SK-N-MC (cell line): Measurements from ENCODE around the gene PPP1R37.

ENCODE experiments used
- DNase-seq: peaks from one replicate; pipeline ENCODE4 v3.0.0-alpha.2; 2011; ENCODE audit warnings: low read depth, low spot score
- H3K27ac ChIP-seq: fragments of 200-600 bp; sonication (generic); 2 replicates; pipeline ENCODE4 v1.5.1; 2016; ENCODE audit warnings: mixed run types
- H3K36me3 ChIP-seq: fragments of 200-600 bp; sonication (generic); 2 replicates; pipeline ENCODE4 v1.6.1; 2017; ENCODE audit warnings: antibody characterized with exemption, low read length, mixed read lengths; ENCODE audit not compliant: insufficient read depth
- H3K4me3 ChIP-seq: fragments of 200-600 bp; sonication (generic); 2 replicates; pipeline ENCODE4 v1.5.1; 2016
- H3K9ac ChIP-seq: fragments of 200-600 bp; sonication (generic); 2 replicates; pipeline ENCODE4 v1.8.0; 2017; ENCODE audit warnings: mixed run types, mixed read lengths; ENCODE audit not compliant: insufficient read length
- H3K9me3 ChIP-seq: fragments of 200-600 bp; sonication (generic); 2 replicates; pipeline ENCODE4 v1.6.1; 2017; ENCODE audit warnings: low read depth, mild to moderate bottlenecking, antibody characterized with exemption, low read length, moderate library complexity, mixed read lengths
- EZH2 ChIP-seq: fragments of 200-600 bp; sonication (generic); IDR thresholded peaks from one replicate; pipeline ENCODE4 v1.6.1; 2017; ENCODE audit warnings: antibody characterized with exemption
- FOXP2 ChIP-seq: optimal IDR thresholded peaks from 2 replicates; pipeline ENCODE3; 2011; ENCODE audit warnings: mild to moderate bottlenecking, moderate library complexity; ENCODE audit not compliant: insufficient read depth; ENCODE audit errors: extremely low read length, control extremely low read depth
- POLR2AphosphoS5 ChIP-seq: IDR thresholded peaks from 2 replicates; pipeline ENCODE4 v1.6.1; 2012; ENCODE audit warnings: mild to moderate bottlenecking, low read depth, low read length, borderline replicate concordance

PPP1R37 gene

GRCh38 chr19:45051929-45052579 lies 40.9 kb upstream of the PPP1R37 start:
- H3K9me3 ChIP-seq = no peaks in the 10 kb centered on the region
- no peak overlapping the region for H3K9ac ChIP-seq
- no peak overlapping the region for H3K27ac ChIP-seq
- H3K36me3 ChIP-seq = peaks cover 39% of the 10 kb centered on the region; the same call in 1 of the 2 replicates
- TF ChIP-seq FOXP2 = no peak
- TF ChIP-seq POLR2AphosphoS5 = no peak
- TF ChIP-seq EZH2 = no peak
- H3K4me3 ChIP-seq = no peak overlapping the region
- DNase-seq = no peak

- no peaks in the 10 kb centered on the region for H3K9me3 ChIP-seq
- no peak for DNase-seq
- H3K9ac ChIP-seq = no peak overlapping the region
- H3K27ac ChIP-seq = no peak overlapping the region
- no peak for TF ChIP-seq FOXP2
- no peak for TF ChIP-seq POLR2AphosphoS5
- TF ChIP-seq EZH2 = no peak
- no peak overlapping the region for H3K4me3 ChIP-seq
- peaks cover 76% of the 10 kb centered on the region for H3K36me3 ChIP-seq
These were observed 36.1 kb upstream of the PPP1R37 start for GRCh38 chr19:45056831-45057230.

GRCh38 chr19:45057444-45057843 lies 35.5 kb upstream of the PPP1R37 start:
- no peaks in the 10 kb centered on the region for H3K9me3 ChIP-seq
- H3K9ac ChIP-seq = no peak overlapping the region
- peaks cover 77% of the 10 kb centered on the region for H3K36me3 ChIP-seq
- H3K27ac ChIP-seq = no peak overlapping the region
- no peak overlapping the region for H3K4me3 ChIP-seq
- DNase-seq = no peak
- TF ChIP-seq POLR2AphosphoS5 (no peak), EZH2 (no peak), FOXP2 (no peak)

GRCh38 chr19:45058622-45059159 lies 34.3 kb upstream of the PPP1R37 start:
- no peak overlapping the region for H3K9ac ChIP-seq
- TF ChIP-seq POLR2AphosphoS5 (no peak), FOXP2 (no peak), EZH2 (no peak)
- no peak overlapping the region for H3K27ac ChIP-seq
- no peak for DNase-seq
- no peak overlapping the region for H3K4me3 ChIP-seq
- no peaks in the 10 kb centered on the region for H3K9me3 ChIP-seq
- H3K36me3 ChIP-seq = peaks cover 76% of the 10 kb centered on the region

GRCh38 chr19:45059258-45059965 lies 33.6 kb upstream of the PPP1R37 start:
- DNase-seq = no peak
- H3K36me3 ChIP-seq = peaks cover 77% of the 10 kb centered on the region
- H3K9me3 ChIP-seq = no peaks in the 10 kb centered on the region
- H3K27ac ChIP-seq = no peak overlapping the region
- TF ChIP-seq POLR2AphosphoS5 = no peak
- TF ChIP-seq FOXP2 = no peak
- TF ChIP-seq EZH2 = no peak
- H3K4me3 ChIP-seq = no peak overlapping the region
- H3K9ac ChIP-seq = no peak overlapping the region

- no peaks in the 10 kb centered on the region for H3K9me3 ChIP-seq
- no peak overlapping the region for H3K4me3 ChIP-seq
- DNase-seq = no peak
- H3K36me3 ChIP-seq = peaks cover 68% of the 10 kb centered on the region
- H3K27ac ChIP-seq = no peak overlapping the region
- TF ChIP-seq POLR2AphosphoS5 (no peak), FOXP2 (no peak), EZH2 (no peak)
- H3K9ac ChIP-seq = no peak overlapping the region
These were observed 31.0 kb upstream of the PPP1R37 start for GRCh38 chr19:45061965-45062364.

- H3K36me3 ChIP-seq = peaks cover 63% of the 10 kb centered on the region
- no peak overlapping the region for H3K9ac ChIP-seq
- no peak overlapping the region for H3K27ac ChIP-seq
- TF ChIP-seq POLR2AphosphoS5 (no peak), EZH2 (no peak), FOXP2 (no peak)
- H3K9me3 ChIP-seq = no peaks in the 10 kb centered on the region
- no peak for DNase-seq
- H3K4me3 ChIP-seq = no peak overlapping the region
These were observed 28.9 kb upstream of the PPP1R37 start for GRCh38 chr19:45063851-45064801.

GRCh38 chr19:45066921-45067661 lies 25.9 kb upstream of the PPP1R37 start:
- Histone ChIP-seq H3K36me3 (peaks cover 51% of the 10 kb centered on the region), H3K4me3 (no peak overlapping the region), H3K9me3 (no peaks in the 10 kb centered on the region), H3K27ac (no peak overlapping the region), H3K9ac (no peak overlapping the region)
- DNase-seq = no peak
- TF ChIP-seq FOXP2 (no peak), POLR2AphosphoS5 (no peak), EZH2 (no peak)
